GM21447 (cell line): ENCODE data around the gene ALDOB.

ENCODE experiments used
- ATAC-seq: cut with Tn5 transposase; IDR thresholded peaks from one replicate; pipeline ENCODE4 v1.9.1; 2021; ENCODE audit not compliant: unreplicated experiment

Gene ALDOB

GRCh38 chr9:101457003-101457402 is 21.4 kb upstream of the ALDOB start:
- ATAC-seq = no peak

GRCh38 chr9:101455656-101456240 is 20.2 kb upstream of the ALDOB start:
- ATAC-seq = no peak

GRCh38 chr9:101453776-101454570 is 18.4 kb upstream of the ALDOB start:
- ATAC-seq = no peak

- ATAC-seq = no peak
These were observed 15.9 kb upstream of the ALDOB start for GRCh38 chr9:101451498-101451897.

- no peak for ATAC-seq
These were observed 15.4 kb upstream of the ALDOB start for GRCh38 chr9:101450931-101451330.

GRCh38 chr9:101449071-101449721 is 13.6 kb upstream of the ALDOB start:
- ATAC-seq = peak; percentile 94

GRCh38 chr9:101448680-101449070 is 13.1 kb upstream of the ALDOB start:
- no peak for ATAC-seq

GRCh38 chr9:101446732-101447131 is 11.2 kb upstream of the ALDOB start:
- ATAC-seq = no peak

- no peak for ATAC-seq
These were observed 9.9 kb upstream of the ALDOB start for GRCh38 chr9:101445353-101446029.

GRCh38 chr9:101443364-101443771 is 7.8 kb upstream of the ALDOB start:
- ATAC-seq = no peak

- ATAC-seq = no peak
These were observed 7.2 kb upstream of the ALDOB start for GRCh38 chr9:101442736-101443135.

GRCh38 chr9:101442318-101442717 is 6.7 kb upstream of the ALDOB start:
- ATAC-seq = no peak

- ATAC-seq = no peak
These were observed 5.2 kb upstream of the ALDOB start for GRCh38 chr9:101440714-101441230.

- no peak for ATAC-seq
These were observed 2.9 kb upstream of the ALDOB start for GRCh38 chr9:101438523-101438922.

- no peak for ATAC-seq
These were observed 2.2 kb upstream of the ALDOB start for GRCh38 chr9:101437806-101438232.

GRCh38 chr9:101434998-101435397 is 576 bp downstream of the ALDOB start:
- no peak for ATAC-seq

GRCh38 chr9:101433229-101433628 is 2.3 kb downstream of the ALDOB start:
- no peak for ATAC-seq

GRCh38 chr9:101432740-101433139 is 2.8 kb downstream of the ALDOB start:
- no peak for ATAC-seq

GRCh38 chr9:101432171-101432570 is 3.4 kb downstream of the ALDOB start:
- no peak for ATAC-seq

- no peak for ATAC-seq
These were observed 5.8 kb downstream of the ALDOB start for GRCh38 chr9:101429736-101430135.

GRCh38 chr9:101428909-101429308 is 6.7 kb downstream of the ALDOB start:
- ATAC-seq = no peak
